ENCODE results near the gene PUM1. TPM values are rescaled to one million over a fixed set of nuclear protein-coding genes. Genes with fewer than 3 reads are reported as not detected.

The PUM1 gene
- total RNA-seq, 2 experiments from 2014 or later = 77.8 to 80.5 TPM

DNA sequence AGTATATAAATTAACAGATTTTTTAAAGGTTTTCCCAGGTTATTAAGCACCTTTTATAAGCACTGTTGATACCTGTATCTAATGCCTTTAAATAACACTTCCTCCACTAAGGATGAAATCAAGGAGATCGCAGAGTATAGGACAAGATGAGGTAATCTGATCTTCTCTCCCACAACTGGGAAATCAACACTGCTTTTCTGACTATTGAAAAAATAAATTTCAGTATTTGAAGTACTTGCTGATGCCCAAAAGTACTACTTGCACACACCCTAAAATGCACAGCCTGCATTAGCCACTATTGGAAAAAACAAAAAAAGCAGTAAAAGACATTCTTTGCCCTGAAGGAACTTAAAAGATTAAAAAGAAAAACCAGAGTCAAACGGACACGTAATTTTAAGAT is 48.6 kb downstream of the PUM1 start:
- no peaks in the 10 kb centered on the region for H3K27me3 Mint-ChIP-seq
- no peak for DNase-seq
- intact Hi-C loops (cut with micrococcal nuclease) = no loop called here
- ChIA-PET POLR2A (no interaction called here), CTCF (no interaction called here)
- no peak overlapping the region for H3K27ac Mint-ChIP-seq
- no peaks in the 10 kb centered on the region for H3K9me3 Mint-ChIP-seq
- peaks cover 15% of the 10 kb centered on the region for H3K36me3 Mint-ChIP-seq
- H3K4me1 Mint-ChIP-seq (ENCODE audit: low read depth) = peaks cover 57% of the 10 kb centered on the region
- H3K4me3 Mint-ChIP-seq = no peak overlapping the region

DNA sequence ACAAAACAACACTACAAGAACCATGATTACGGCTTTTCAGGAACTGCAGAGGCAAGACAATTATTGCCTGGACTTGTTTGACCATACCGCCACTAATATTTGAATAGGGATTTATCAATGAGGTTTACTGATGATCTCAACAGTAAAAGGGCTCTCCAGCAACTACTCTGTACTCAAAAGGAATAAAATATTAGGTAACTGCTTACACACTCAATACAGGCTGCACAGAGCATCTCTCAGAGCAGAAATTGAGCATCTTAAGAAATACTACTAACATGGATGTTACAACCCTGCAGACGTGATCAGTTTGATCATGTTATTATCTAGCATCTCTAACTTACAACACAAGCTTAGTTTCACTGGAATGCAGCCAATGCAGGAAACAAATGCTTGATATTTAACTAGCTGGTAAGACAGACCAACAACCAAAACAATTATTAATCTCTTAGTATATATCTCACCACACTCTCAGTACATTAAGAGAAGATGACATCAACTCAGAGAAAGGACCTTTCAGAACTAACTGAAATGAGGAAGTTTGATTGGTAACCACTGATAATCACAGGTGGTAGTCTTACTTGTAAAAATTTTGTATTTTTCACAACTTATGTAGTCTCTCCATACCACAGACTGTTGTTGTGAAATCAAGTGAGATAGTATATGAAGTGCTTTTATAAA is 52.2 kb downstream of the PUM1 start:
- Mint-ChIP-seq H3K36me3 (peaks cover 13% of the 10 kb centered on the region), H3K27ac (no peak overlapping the region)
- CTCF ChIA-PET = no interaction called here

DNA sequence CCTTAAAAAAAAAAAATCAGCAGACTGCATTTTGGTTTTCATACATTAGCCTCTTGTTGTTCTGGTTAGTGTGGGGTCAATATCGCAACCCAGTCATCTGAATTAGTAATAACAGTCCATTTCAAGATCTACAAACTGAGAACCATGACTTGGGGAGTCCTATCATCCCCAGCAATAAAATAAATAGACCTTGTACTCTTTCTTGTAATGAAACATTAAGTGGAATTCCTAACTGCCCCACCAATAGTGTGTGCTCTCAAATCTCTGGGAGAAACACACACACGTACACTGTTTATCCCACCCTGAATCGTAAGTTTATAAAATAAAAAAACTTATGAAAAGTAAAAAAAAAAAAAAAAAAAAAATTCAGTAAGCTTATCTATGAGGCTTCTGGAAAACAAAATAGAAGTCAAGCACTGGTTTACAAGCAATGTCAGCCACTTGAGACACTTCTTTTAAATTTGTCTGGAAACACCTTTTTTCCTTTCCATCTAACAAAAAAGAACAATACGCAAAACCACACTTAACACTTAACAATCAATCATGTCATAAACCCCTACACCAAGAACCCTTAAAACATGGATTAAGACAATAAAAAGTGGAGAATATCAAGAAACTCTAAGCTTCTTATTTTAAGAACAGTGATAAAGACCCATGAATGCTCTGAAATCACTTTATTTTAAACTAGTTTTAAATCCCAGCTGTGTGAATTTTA is 53.1 kb downstream of the PUM1 start:
- Mint-ChIP-seq H3K27me3 (no peaks in the 10 kb centered on the region), H3K4me1 (ENCODE audit: low read depth) (peaks cover 68% of the 10 kb centered on the region), H3K36me3 (peaks cover 15% of the 10 kb centered on the region), H3K4me3 (no peak overlapping the region), H3K27ac (no peak overlapping the region), H3K9me3 (no peaks in the 10 kb centered on the region)
- POLR2A ChIA-PET = no interaction called here
- no peak for DNase-seq
- CTCF ChIA-PET = no interaction called here
- intact Hi-C loops (cut with micrococcal nuclease) = loop anchor here (5.0 kb wide), 1 partner anchor 285 kb away; the partner anchor contains the start of genes SNRNP40 and ZCCHC17

More for the DNA sequence above, 52.2 kb downstream of the PUM1 start:
- Mint-ChIP-seq H3K4me1 (ENCODE audit: low read depth) (peaks cover 63% of the 10 kb centered on the region), H3K9me3 (no peaks in the 10 kb centered on the region), H3K4me3 (no peak overlapping the region), H3K27me3 (no peaks in the 10 kb centered on the region)
- DNase-seq = no peak
- POLR2A ChIA-PET = interaction anchor here (0.5 kb wide), 1 partner anchor 180 kb away, joined by 3 read pairs; no protein-coding TSS in a partner anchor
- intact Hi-C loops (cut with micrococcal nuclease) = loop anchor here (5.0 kb wide), 1 partner anchor 284 kb away; the partner anchor contains the start of genes SNRNP40 and ZCCHC17

DNA sequence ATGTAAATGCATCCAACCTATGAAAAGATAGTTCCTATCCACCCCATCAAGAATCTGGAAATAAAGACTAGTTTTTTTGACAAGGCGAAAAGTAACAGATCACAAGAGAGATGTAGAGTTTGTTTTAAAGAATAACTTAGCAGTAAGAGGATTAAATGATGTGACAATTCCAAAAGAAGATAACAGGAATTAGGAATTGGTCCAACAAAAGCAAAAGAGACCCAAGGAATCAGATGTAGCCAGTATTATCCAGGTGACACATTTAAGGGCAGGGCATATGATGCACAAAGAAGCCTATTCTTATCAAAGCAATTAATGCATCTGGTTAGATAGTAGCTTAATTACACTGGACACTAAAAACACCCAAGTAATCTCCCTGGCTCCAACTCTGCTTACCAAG is 53.8 kb downstream of the PUM1 start:
- intact Hi-C loops (cut with micrococcal nuclease) = loop anchor here (5.0 kb wide), 1 partner anchor 286 kb away; the partner anchor contains the start of genes SNRNP40 and ZCCHC17
- no peak overlapping the region for H3K4me3 Mint-ChIP-seq
- H3K27me3 Mint-ChIP-seq = no peaks in the 10 kb centered on the region
- H3K27ac Mint-ChIP-seq = no peak overlapping the region
- H3K4me1 Mint-ChIP-seq (ENCODE audit: low read depth) = peaks cover 67% of the 10 kb centered on the region
- POLR2A ChIA-PET = interaction anchor here (2.1 kb wide), 1 partner anchor 17 kb away, joined by 8 read pairs; no protein-coding TSS in a partner anchor
- no peaks in the 10 kb centered on the region for H3K9me3 Mint-ChIP-seq
- DNase-seq = no peak
- CTCF ChIA-PET = no interaction called here
- H3K36me3 Mint-ChIP-seq = peaks cover 16% of the 10 kb centered on the region

DNA sequence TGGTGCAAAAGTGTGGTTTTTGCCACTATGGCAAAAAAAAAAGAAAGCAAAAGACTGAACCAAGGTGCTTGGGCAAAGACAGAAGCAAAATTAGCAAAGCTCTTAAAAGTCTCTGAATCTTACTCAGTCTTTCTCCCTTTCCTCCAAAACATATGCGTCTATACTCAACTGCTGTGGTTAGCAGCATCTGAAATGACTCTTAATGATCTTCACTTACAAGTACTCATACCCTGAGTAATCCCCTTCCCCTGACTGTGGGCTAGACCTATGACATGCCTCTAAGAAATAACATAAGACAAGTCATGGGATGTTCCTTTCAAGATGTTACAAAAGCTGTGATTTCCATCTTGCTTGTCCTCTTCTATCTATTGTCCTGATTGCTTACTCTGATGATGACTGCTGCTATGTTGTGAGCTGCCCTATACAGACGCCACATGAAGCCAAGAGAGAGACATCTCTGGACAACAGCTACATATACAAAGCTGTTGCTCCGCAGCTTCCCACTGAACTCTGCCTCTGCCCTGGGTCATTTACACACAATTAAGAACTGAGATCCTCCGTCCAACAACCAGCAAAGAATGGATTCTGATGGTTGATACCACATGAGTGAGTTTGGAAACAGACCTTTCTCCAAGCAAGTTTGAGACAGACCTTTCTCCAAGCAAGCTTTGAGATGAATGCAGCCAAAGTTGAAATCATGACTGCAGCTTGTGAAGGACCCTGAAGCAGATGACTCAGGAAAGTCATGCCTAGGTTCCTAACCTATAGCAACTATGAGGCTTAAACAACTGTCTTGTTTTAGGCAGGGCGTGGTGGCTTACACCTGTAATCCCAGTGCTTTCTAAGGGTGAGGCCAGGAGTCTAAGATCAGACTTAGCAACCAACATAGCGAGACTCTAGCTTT is 55.2 kb downstream of the PUM1 start:
- H3K4me3 Mint-ChIP-seq = peak overlapping the region; percentile 16
- DNase-seq = peak; percentile 46
- POLR2A ChIA-PET = interaction anchor here (0.6 to 2.1 kb wide), 10 partner anchors 14 to 56 kb away, joined by 3 to 20 read pairs (median 6); partner anchors contain the start of gene PUM1
- peak overlapping the region; percentile 75 for H3K27ac Mint-ChIP-seq
- H3K9me3 Mint-ChIP-seq = no peaks in the 10 kb centered on the region
- intact Hi-C loops (cut with micrococcal nuclease) = loop anchor here (1.0 to 5.0 kb wide), 5 partner anchors 15 to 287 kb away; partner anchors contain the start of genes PUM1, SNRNP40 and ZCCHC17
- H3K4me1 Mint-ChIP-seq (ENCODE audit: low read depth) = peaks cover 72% of the 10 kb centered on the region
- CTCF ChIA-PET = interaction anchor here (0.6 to 1.2 kb wide), 2 partner anchors 54 to 231 kb away, joined by 3 read pairs; no protein-coding TSS in a partner anchor
- H3K36me3 Mint-ChIP-seq = peaks cover 26% of the 10 kb centered on the region
- H3K27me3 Mint-ChIP-seq = no peaks in the 10 kb centered on the region

DNA sequence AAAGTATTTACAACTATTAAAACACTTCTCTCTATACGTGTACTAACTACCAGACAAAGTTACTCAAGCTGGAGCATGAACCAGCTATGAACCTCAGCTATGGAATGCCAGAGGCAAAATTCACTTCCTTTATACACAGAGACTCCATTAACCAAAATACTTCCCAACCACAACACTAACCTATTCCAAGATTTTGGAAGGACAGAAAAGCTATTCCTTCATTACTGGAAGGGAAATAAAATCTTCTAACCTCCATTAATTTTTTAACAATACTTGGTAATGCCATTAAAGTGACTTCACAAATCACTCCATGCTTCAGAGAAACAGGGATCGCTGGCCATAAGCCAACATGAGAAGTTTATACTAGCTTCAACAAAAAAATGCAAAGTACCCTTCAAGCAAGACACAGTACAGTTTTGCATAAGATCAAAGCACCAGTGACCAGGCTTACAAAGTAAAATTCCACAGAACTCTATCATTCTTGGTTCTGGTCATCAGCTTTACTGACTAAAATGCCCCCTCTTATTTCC is 58.0 kb downstream of the PUM1 start:
- ChIA-PET CTCF (interaction anchor here (0.9 kb wide), 1 partner anchor 16 kb away, joined by 3 read pairs; no protein-coding TSS in a partner anchor), POLR2A (no interaction called here)
- no peaks in the 10 kb centered on the region for H3K9me3 Mint-ChIP-seq
- peaks cover 42% of the 10 kb centered on the region for H3K36me3 Mint-ChIP-seq
- intact Hi-C loops (cut with micrococcal nuclease) = no loop called here
- no peak for DNase-seq
- peaks cover 74% of the 10 kb centered on the region for H3K4me1 Mint-ChIP-seq (ENCODE audit: low read depth)
- H3K27me3 Mint-ChIP-seq = no peaks in the 10 kb centered on the region
- peak overlapping the region; percentile 58 for H3K27ac Mint-ChIP-seq
- H3K4me3 Mint-ChIP-seq = no peak overlapping the region

DNA sequence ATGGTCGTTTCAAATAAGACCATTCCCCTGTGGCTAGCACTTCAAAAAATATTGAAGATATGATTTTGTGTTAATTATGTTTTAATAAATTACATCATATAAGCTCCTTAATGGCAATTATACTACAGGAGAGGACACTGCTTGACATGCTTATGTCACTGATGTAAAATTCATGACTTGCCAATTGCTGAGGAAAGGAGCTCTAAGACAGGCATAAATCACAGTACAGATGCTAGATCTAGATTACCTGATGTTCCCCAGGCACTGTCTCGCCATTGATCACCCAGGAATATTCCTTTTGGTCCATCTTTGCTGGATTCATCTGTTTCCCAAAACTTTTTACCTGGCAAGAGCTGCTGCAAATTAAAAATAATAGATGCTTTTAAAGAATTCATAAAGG is 58.8 kb downstream of the PUM1 start:
- Mint-ChIP-seq H3K27ac (peak overlapping the region; percentile 13), H3K4me3 (no peak overlapping the region), H3K4me1 (ENCODE audit: low read depth) (peaks cover 68% of the 10 kb centered on the region), H3K9me3 (no peaks in the 10 kb centered on the region), H3K36me3 (peaks cover 42% of the 10 kb centered on the region), H3K27me3 (no peaks in the 10 kb centered on the region)
- intact Hi-C loops (cut with micrococcal nuclease) = no loop called here
- ChIA-PET POLR2A (no interaction called here), CTCF (interaction anchor here (0.9 kb wide), 1 partner anchor 16 kb away, joined by 3 read pairs; no protein-coding TSS in a partner anchor)
- DNase-seq = no peak

DNA sequence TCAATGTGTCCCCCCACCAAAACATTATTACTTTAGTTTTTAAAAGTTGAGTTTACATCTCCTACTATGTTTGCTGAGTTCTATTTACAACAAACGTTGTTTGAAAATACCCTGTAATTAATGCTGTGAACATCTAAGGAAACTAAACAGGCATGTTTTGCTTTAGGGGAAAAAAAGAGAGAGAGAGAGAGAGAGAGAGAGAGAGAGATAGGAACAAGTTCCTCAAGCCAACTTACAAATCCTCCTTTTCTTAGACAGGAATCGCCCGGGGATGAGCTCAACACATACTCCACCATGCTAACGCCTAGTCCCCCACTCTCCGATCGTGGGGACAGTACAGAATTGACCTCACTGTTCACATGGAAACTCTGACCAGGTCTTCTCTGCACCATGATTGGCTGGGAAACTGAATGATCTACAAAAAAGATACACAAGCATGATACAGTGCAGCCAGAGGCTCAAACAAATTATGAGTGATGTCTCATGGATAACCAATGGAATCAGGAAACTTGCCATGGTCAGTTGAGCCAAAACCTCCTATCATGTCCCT is 59.8 kb downstream of the PUM1 start:
- ChIA-PET CTCF (no interaction called here), POLR2A (no interaction called here)
- Mint-ChIP-seq H3K27me3 (no peaks in the 10 kb centered on the region), H3K9me3 (no peaks in the 10 kb centered on the region), H3K27ac (no peak overlapping the region), H3K4me3 (no peak overlapping the region), H3K36me3 (peaks cover 42% of the 10 kb centered on the region), H3K4me1 (ENCODE audit: low read depth) (peaks cover 58% of the 10 kb centered on the region)
- DNase-seq = no peak
- intact Hi-C loops (cut with micrococcal nuclease) = no loop called here

DNA sequence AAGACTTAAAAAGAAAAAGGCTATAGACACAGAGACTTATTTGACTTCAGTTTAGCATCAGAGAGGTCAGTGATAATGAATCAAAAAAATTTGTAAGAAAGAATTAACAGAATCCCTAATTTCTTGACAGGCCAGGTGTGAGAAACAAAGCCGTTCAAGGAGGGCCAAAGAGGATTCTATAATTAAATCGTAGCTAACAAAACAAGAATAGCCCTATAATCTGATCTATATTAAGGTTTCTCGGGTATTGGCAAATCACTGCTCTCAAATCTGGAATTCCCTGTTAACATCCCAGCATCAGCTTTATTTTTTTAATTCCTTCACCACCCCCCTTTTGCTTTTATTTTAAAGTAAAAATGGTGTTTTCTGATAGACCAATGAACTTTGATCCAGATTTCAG is 60.3 kb downstream of the PUM1 start:
- Mint-ChIP-seq H3K4me3 (no peak overlapping the region), H3K27ac (no peak overlapping the region), H3K4me1 (ENCODE audit: low read depth) (peaks cover 53% of the 10 kb centered on the region), H3K27me3 (no peaks in the 10 kb centered on the region), H3K9me3 (no peaks in the 10 kb centered on the region), H3K36me3 (peaks cover 42% of the 10 kb centered on the region)
- POLR2A ChIA-PET = no interaction called here
- CTCF ChIA-PET = no interaction called here
- no peak for DNase-seq
- intact Hi-C loops (cut with micrococcal nuclease) = no loop called here

DNA sequence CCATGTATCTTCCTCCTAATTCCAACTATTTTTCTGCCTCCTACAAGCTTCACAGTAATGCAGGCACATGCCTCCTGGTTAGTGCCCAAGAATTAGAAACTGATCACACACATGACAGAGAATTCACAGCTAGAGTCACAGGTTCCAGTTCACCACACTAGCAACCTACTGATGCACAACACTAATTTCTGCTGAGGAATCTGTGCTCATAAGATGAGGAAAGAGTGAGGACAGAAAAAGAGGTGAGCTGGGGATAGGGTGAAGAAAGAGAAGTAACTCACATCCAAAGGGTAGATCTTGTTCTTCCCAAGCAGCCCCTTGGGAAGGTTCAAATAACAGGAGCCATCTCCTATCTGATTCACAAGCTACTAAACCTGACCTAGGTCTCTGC is 61.3 kb downstream of the PUM1 start:
- Mint-ChIP-seq H3K4me1 (ENCODE audit: low read depth) (peaks cover 46% of the 10 kb centered on the region), H3K27ac (no peak overlapping the region), H3K9me3 (no peaks in the 10 kb centered on the region), H3K36me3 (peaks cover 39% of the 10 kb centered on the region), H3K27me3 (no peaks in the 10 kb centered on the region), H3K4me3 (no peak overlapping the region)
- ChIA-PET CTCF (interaction anchor here (1.3 kb wide), 1 partner anchor 158 kb away, joined by 4 read pairs; no protein-coding TSS in a partner anchor), POLR2A (no interaction called here)
- DNase-seq = no peak
- intact Hi-C loops (cut with micrococcal nuclease) = no loop called here

DNA sequence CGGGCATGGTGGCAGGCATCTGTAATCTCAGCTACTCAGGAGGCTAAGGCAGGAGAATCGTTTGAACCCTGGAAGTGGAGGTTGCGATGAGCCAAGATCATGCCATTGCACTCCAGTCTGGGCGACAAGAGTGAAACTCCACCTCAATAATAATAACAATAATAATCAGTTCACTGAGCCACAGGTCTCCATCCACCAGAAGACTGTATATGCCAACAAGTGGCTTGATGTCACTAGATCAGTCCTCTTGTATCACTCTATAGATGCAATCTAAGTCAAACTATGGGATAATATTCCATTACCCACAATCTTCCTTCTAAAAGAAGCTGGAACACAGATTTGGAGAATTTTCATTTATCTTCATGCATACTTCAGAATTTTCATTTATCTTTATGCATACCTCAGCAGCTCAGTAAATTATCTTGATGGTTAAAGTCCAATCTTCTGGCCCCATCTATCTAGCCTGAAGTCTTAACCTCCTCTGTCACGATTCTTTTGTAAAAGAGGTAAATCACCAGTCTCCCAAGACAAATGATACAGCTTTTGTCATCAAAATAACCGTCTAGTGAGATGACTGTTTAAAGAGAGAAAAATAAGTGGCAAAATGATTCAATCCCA is 61.8 kb downstream of the PUM1 start:
- intact Hi-C loops (cut with micrococcal nuclease) = no loop called here
- POLR2A ChIA-PET = no interaction called here
- Mint-ChIP-seq H3K4me1 (ENCODE audit: low read depth) (peaks cover 47% of the 10 kb centered on the region), H3K4me3 (no peak overlapping the region), H3K27ac (no peak overlapping the region), H3K27me3 (no peaks in the 10 kb centered on the region), H3K36me3 (peaks cover 41% of the 10 kb centered on the region), H3K9me3 (no peaks in the 10 kb centered on the region)
- no peak for DNase-seq
- CTCF ChIA-PET = interaction anchor here (1.3 kb wide), 1 partner anchor 159 kb away, joined by 4 read pairs; no protein-coding TSS in a partner anchor

Measured in activated CD4-positive, alpha-beta memory T cell treated with anti-CD3 and anti-CD28 coated beads for 36 hours (primary cell).